Endothelial cell of umbilical vein (primary cell): ENCODE results near the gene RYR2. TPM values are rescaled to one million over a fixed set of nuclear protein-coding genes. Genes with fewer than 3 reads are reported as not detected.

Experiments used
- BruUV-seq: library from RNA; stranded (reverse); fragments of 400-500 nt; replicated peaks from 2 replicates; lab custom pipeline; 2021; lab: Mats Ljungman, UMichigan
- CTCF ChIA-PET: fragments of 300-600, 350-600 bp; sonication (Branson Sonifier 250); formaldehyde crosslinking; loops from one replicate; lab custom pipeline; 2021; ENCODE audit warnings: antibody characterized with exemption, inconsistent platforms; lab: Charles Lee
- POLR2A ChIA-PET: fragments of 300-600, 350-600 bp; sonication (Branson Sonifier 250); formaldehyde crosslinking; loops from one replicate; lab custom pipeline; 2021; ENCODE audit warnings: antibody characterized with exemption, inconsistent platforms; lab: Charles Lee
- DNase-seq: peaks from one replicate; pipeline ENCODE4 v3.0.0-alpha.2; 2011; ENCODE audit warnings: low read depth, low spot score
- FAIRE-seq: peaks from 2 replicates; lab custom pipeline; 2011; peaks lifted over from hg19 to GRCh38; lab: Jason Lieb, UNC
- H2AFZ ChIP-seq: 2 replicates; pipeline ENCODE4 v1.6.0; 2012; ENCODE audit warnings: low read depth, low read length, control low read depth, inconsistent platforms
- H3K27ac ChIP-seq: 2 replicates; pipeline ENCODE4 v1.5.1; 2011; ENCODE audit warnings: low read depth, mild to moderate bottlenecking, control low read depth, low read length, moderate library complexity; ENCODE audit not compliant: insufficient read depth
- H3K27me3 ChIP-seq, 2 experiments: 2 replicates each; pipeline versions ENCODE4 v1.6.0 to v1.6.1; 2011; ENCODE audit warnings: low read length in 2 of 2, mixed read lengths in 1 of 2; ENCODE audit not compliant: control insufficient read depth in 2 of 2, insufficient read depth in 2 of 2
- H3K36me3 ChIP-seq, 2 experiments: 2 replicates in 1 of 2; 3 replicates in 1 of 2; pipeline ENCODE4 v1.5.1; 2011; ENCODE audit warnings: low read length in 2 of 2, mild to moderate bottlenecking in 1 of 2, moderate library complexity in 1 of 2; ENCODE audit not compliant: control insufficient read depth in 2 of 2, insufficient read depth in 2 of 2; ENCODE audit errors: extremely low read depth in 1 of 2
- H3K4me1 ChIP-seq: 3 replicates; pipeline ENCODE4 v1.5.1; 2011; ENCODE audit warnings: mild to moderate bottlenecking, low read length; ENCODE audit not compliant: control insufficient read depth, insufficient read depth; ENCODE audit errors: extremely low read depth
- H3K4me2 ChIP-seq: 2 replicates; pipeline ENCODE4 v1.6.1; 2011; ENCODE audit warnings: low read length, control low read depth, mixed read lengths; ENCODE audit not compliant: insufficient read depth
- H3K4me3 ChIP-seq, 3 experiments: fragments of 200-600 bp in 1 of 3; sonication (generic), shearing (Covaris generic) in 1 of 3; replicated peaks in 1 of 3; 2 replicates each; pipeline ENCODE4 v1.5.1; 2011 to 2016; ENCODE audit warnings: control low read depth in 3 of 3, low read length in 3 of 3, mild to moderate bottlenecking in 2 of 3, inconsistent platforms in 1 of 3, low read depth in 1 of 3, moderate library complexity in 1 of 3; ENCODE audit not compliant: insufficient read depth in 1 of 3
- H3K79me2 ChIP-seq: 2 replicates; pipeline ENCODE4 v1.6.0; 2012; ENCODE audit warnings: low read length, inconsistent platforms; ENCODE audit not compliant: control insufficient read depth, insufficient read depth
- H3K9ac ChIP-seq: replicated peaks from 2 replicates; pipeline ENCODE3; 2011; ENCODE audit warnings: low read length, control low read depth; ENCODE audit not compliant: insufficient read depth; ENCODE audit errors: extremely low read depth
- H3K9me1 ChIP-seq: replicated peaks from 3 replicates; pipeline ENCODE4 v1.6.0; 2011; ENCODE audit warnings: mild to moderate bottlenecking, low read length; ENCODE audit not compliant: control insufficient read depth, insufficient read depth; ENCODE audit errors: extremely low read depth
- H3K9me3 ChIP-seq: replicated peaks from 2 replicates; pipeline ENCODE4 v1.5.1; 2012; ENCODE audit warnings: low read length, inconsistent platforms; ENCODE audit not compliant: control insufficient read depth, insufficient read depth
- H4K20me1 ChIP-seq: replicated peaks from 2 replicates; pipeline ENCODE3; 2011; ENCODE audit warnings: mild to moderate bottlenecking, low read length; ENCODE audit not compliant: control insufficient read depth, insufficient read depth; ENCODE audit errors: extremely low read depth
- EZH2 ChIP-seq: IDR thresholded peaks from 2 replicates; pipeline ENCODE4 v1.6.1; 2012; ENCODE audit warnings: borderline replicate concordance, low read depth, mild to moderate bottlenecking, moderate library complexity, low read length, inconsistent platforms; ENCODE audit not compliant: severe bottlenecking
- FOS ChIP-seq: IDR thresholded peaks from 2 replicates; pipeline ENCODE4 v1.6.1; 2011; ENCODE audit warnings: mild to moderate bottlenecking, low read length, moderate library complexity, borderline replicate concordance; ENCODE audit not compliant: insufficient read depth
- GATA2 ChIP-seq: IDR thresholded peaks from 2 replicates; pipeline ENCODE4 v1.7.0; 2011; ENCODE audit warnings: low read depth, mild to moderate bottlenecking, moderate library complexity, mixed read lengths, low read length; ENCODE audit not compliant: insufficient read length, insufficient read depth
- JUN ChIP-seq: IDR thresholded peaks from 2 replicates; pipeline ENCODE4 v1.6.1; 2011; ENCODE audit warnings: borderline replicate concordance, low read depth; ENCODE audit not compliant: insufficient read length, insufficient read depth
- MYC ChIP-seq: IDR thresholded peaks from one replicate; pipeline ENCODE4 v1.6.1; 2011; ENCODE audit warnings: mild to moderate bottlenecking, low read depth, low read length
- POLR2A ChIP-seq: IDR thresholded peaks from 2 replicates; pipeline ENCODE4 v1.6.1; 2012; ENCODE audit warnings: low read depth, mild to moderate bottlenecking, control low read depth, low read length
- POLR2AphosphoS5 ChIP-seq: IDR thresholded peaks from 2 replicates; pipeline ENCODE4 v1.6.1; 2012; ENCODE audit warnings: low read depth, mild to moderate bottlenecking, control low read depth, low read length, moderate library complexity; ENCODE audit not compliant: insufficient read depth
- dilution Hi-C: fragments of 300-500 bp; cut with MboI; formaldehyde crosslinking; loops from one replicate; pipeline ENCODE4 v1.15.0; 2019; ENCODE audit warnings: low sequenced_read_pairs; ENCODE audit not compliant: extremely low pct_ligation_motif_present
- intact Hi-C: fragments of 100-400 bp; cut with micrococcal nuclease; formaldehyde crosslinking; loops from one replicate; pipeline ENCODE4 v1.10.0; 2022
- polyA plus RNA-seq, 4 experiments: library from polyadenylated mRNA; depleted of rRNA in 3 of 4; stranded (reverse) in 3 of 4; unstranded in 1 of 4; fragments of >200 nt; gene quantifications; 2 replicates each; pipeline versions ENCODE4 v1.2.1 to v1.2.3, GENCODE V29; 2011 to 2012; ENCODE audit warnings: missing spikeins in 1 of 4
- total RNA-seq: library from RNA; stranded (reverse); gene quantifications from 2 replicates; pipeline ENCODE4 v1.2.3, GENCODE V29; 2021
- TF ChIP-seq, protein P1 (sequence below), 2 donors: IDR thresholded peaks; 1 replicate in 1 of 2; 2 replicates in 1 of 2; pipeline ENCODE4 v1.5.1; 2011; ENCODE audit warnings: low read length in 2 of 2, mild to moderate bottlenecking in 2 of 2, moderate library complexity in 2 of 2, control low read depth in 1 of 2, inconsistent platforms in 1 of 2, low read depth in 1 of 2; ENCODE audit not compliant: insufficient read depth in 1 of 2; ENCODE audit errors: extremely low read depth in 1 of 2
- TF ChIP-seq, protein P2 (sequence below): IDR thresholded peaks from 2 replicates; pipeline ENCODE4 v1.6.1; 2011; ENCODE audit not compliant: insufficient read depth, insufficient read length

The RYR2 gene
- total and polyA plus RNA-seq, 2 donors (not counting 3 experiments of a cell fraction or from before 2014, with no cell fraction given): not detected

DNA sequence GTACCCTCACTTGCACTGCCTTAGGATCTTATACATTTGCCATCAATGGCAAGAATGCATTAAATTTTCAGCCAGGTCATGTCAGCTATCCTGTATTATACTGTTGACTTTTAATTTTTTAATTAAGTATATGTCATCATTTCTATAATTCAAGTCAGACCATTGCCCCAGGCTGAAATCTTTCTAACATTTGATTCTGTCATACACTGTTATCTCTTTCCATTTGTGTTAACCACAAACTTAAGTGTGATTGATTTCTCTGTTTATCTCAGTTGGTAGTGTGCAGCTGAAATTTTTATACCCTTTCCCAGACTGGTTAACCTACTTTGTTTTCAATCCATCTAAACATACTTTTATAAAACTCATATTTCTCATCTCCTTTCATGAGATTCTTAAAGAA, 695.5 kb downstream of the RYR2 start:
- Histone ChIP-seq H3K4me2 (no peak overlapping the region), H3K27ac (no peak overlapping the region), H2AFZ (no peak overlapping the region), H3K4me1 (no peaks in the 10 kb centered on the region), H3K27me3 (no peaks in the 10 kb centered on the region), H3K79me2 (no peaks in the 10 kb centered on the region), H3K36me3 (no peaks in the 10 kb centered on the region), H3K9me1 (no peaks in the 10 kb centered on the region), H3K4me3 (no peak overlapping the region), H3K9ac (no peak overlapping the region), H3K9me3 (peaks cover 3% of the 10 kb centered on the region), H4K20me1 (no peaks in the 10 kb centered on the region)
- ChIA-PET POLR2A (no interaction called here), CTCF (no interaction called here)
- no peak for FAIRE-seq
- no peak for DNase-seq
- BruUV-seq: no TSS peak
- no peak for TF ChIP-seq MYC
- TF ChIP-seq JUN: no peak
- TF ChIP-seq POLR2A: no peak
- TF ChIP-seq FOS: no peak
- no peak for TF ChIP-seq GATA2
- TF ChIP-seq, protein P1, sequence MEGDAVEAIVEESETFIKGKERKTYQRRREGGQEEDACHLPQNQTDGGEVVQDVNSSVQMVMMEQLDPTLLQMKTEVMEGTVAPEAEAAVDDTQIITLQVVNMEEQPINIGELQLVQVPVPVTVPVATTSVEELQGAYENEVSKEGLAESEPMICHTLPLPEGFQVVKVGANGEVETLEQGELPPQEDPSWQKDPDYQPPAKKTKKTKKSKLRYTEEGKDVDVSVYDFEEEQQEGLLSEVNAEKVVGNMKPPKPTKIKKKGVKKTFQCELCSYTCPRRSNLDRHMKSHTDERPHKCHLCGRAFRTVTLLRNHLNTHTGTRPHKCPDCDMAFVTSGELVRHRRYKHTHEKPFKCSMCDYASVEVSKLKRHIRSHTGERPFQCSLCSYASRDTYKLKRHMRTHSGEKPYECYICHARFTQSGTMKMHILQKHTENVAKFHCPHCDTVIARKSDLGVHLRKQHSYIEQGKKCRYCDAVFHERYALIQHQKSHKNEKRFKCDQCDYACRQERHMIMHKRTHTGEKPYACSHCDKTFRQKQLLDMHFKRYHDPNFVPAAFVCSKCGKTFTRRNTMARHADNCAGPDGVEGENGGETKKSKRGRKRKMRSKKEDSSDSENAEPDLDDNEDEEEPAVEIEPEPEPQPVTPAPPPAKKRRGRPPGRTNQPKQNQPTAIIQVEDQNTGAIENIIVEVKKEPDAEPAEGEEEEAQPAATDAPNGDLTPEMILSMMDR (IDR thresholded peaks at IDR 0.05; ENCODE audit: extremely low read depth in 1 of 2, insufficient read depth in 1 of 2, low read depth in 1 of 2, low read length in 2 of 2): no peak
- TF ChIP-seq, protein P2, sequence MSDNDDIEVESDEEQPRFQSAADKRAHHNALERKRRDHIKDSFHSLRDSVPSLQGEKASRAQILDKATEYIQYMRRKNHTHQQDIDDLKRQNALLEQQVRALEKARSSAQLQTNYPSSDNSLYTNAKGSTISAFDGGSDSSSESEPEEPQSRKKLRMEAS: no peak
- TF ChIP-seq POLR2AphosphoS5: no peak
- no peak for TF ChIP-seq EZH2
- intact Hi-C loops: no loop called here
- dilution Hi-C loops: no loop called here
